Spinal cord (tissue), 10 donors: ENCODE measurements around the gene CALN1. TPM values are rescaled to one million over a fixed set of nuclear protein-coding genes. Genes with fewer than 3 reads are reported as not detected.
A peak's percentile ranks its signal among the peaks of the same experiment; 100 is the strongest.

ENCODE experiments used
- DNase-seq, 6 donors: peaks; one replicate each; pipeline versions ENCODE4 v3.0.0 to v3.0.0-alpha.2; 2013 to 2015; ENCODE audit warnings: low spot score in 6 of 6, low read depth in 4 of 6
- H3K27ac ChIP-seq: one replicate; pipeline ENCODE4 v1.5.1; 2013; ENCODE audit warnings: low read depth, low read length, control low read depth
- H3K27me3 ChIP-seq: one replicate; pipeline ENCODE4 v1.6.1; 2013; ENCODE audit warnings: low read length; ENCODE audit not compliant: control insufficient read depth, insufficient read depth
- H3K36me3 ChIP-seq: one replicate; pipeline ENCODE4 v1.6.1; 2013; ENCODE audit warnings: low read length; ENCODE audit not compliant: control insufficient read depth, insufficient read depth
- H3K4me1 ChIP-seq: one replicate; pipeline ENCODE4 v1.6.1; 2013; ENCODE audit warnings: low read length; ENCODE audit not compliant: control insufficient read depth, insufficient read depth
- H3K4me3 ChIP-seq: one replicate; pipeline ENCODE4 v1.5.1; 2013; ENCODE audit warnings: low read depth, low read length, control low read depth
- H3K9me3 ChIP-seq: one replicate; pipeline ENCODE4 v1.6.1; 2013; ENCODE audit warnings: low read length; ENCODE audit not compliant: control insufficient read depth, insufficient read depth
- WGBS: methylation state at CpG from one replicate; pipeline ENCODE4 v1.1.5; 2013; ENCODE audit warnings: missing lambda C conversion rate; ENCODE audit not compliant: insufficient coverage; 5-methylcytosine and 5-hydroxymethylcytosine counted together
- polyA plus RNA-seq, 2 donors: library from polyadenylated mRNA; unstranded; fragments of 120-200 nt; gene quantifications; one replicate each; pipeline ENCODE4 v1.2.1, GENCODE V29; 2013; ENCODE audit not compliant: insufficient read length in 2 of 2
- total RNA-seq, 2 donors: library from RNA; depleted of rRNA in 1 of 2; stranded (reverse); fragments of 120-200 nt in 1 of 2; fragments of >200 nt in 1 of 2; gene quantifications; one replicate each; pipeline versions ENCODE4 v1.2.3 to v1.2.4, GENCODE V29; 2013 to 2014
- donor health status: healthy.

The CALN1 gene
- total and polyA plus RNA-seq, 4 donors: 14.7 to 30.0 (median 22.1) TPM

DNA sequence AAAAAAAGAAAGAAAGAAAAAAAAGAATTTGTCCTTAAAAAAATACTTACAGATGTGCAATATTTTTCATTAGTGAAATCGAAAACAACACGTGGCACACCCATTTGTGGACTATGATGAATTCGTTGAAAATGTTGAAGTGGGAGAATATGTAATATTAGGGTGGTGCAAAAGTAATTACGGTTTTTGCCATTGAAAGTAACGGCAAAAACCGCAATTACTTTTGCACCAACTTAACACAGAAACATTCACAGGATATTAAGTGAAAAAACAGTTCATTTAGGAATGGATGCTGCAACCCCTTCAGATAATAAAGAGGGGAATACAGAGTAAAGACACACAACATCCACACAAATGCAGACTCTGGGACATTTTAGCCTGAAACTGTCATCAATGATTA lies 96.0 kb downstream of the CALN1 start:
- 100% methylated on average over 1 of the region's 6 CpGs for WGBS
- no peak for DNase-seq
- no peaks in the 10 kb centered on the region for H3K36me3 ChIP-seq
- H3K4me1 ChIP-seq: no peaks in the 10 kb centered on the region
- H3K27ac ChIP-seq: no peak overlapping the region
- no peaks in the 10 kb centered on the region for H3K27me3 ChIP-seq
- no peak overlapping the region for H3K4me3 ChIP-seq
- no peaks in the 10 kb centered on the region for H3K9me3 ChIP-seq

DNA sequence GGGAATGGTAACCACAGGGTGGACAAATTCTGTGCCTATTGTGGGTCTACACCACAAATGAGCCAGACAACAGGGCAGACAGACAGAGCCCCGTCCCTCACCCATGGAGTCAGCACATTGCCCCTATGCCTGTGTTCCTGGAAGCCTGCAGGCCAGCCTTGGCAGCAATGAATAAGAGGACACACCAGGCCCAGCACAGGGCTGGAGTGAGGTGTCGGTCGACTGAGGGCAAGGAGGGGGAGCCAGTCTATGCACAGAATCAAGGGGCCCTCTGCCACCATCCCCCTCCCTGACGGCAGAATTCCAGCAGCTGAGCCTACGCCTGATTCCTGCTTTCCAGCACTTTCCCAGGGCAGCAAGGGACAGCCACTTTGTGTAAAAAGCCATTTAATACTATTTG lies 98.2 kb downstream of the CALN1 start:
- H3K27ac ChIP-seq: no peak overlapping the region
- WGBS: no CpG with 5 or more reads among the region's 5 CpGs
- no peaks in the 10 kb centered on the region for H3K27me3 ChIP-seq
- no peaks in the 10 kb centered on the region for H3K36me3 ChIP-seq
- H3K9me3 ChIP-seq: no peaks in the 10 kb centered on the region
- peak in 1 of 6 donors; percentile 21 for DNase-seq
- H3K4me3 ChIP-seq: no peak overlapping the region
- H3K4me1 ChIP-seq: peaks cover 5% of the 10 kb centered on the region

DNA sequence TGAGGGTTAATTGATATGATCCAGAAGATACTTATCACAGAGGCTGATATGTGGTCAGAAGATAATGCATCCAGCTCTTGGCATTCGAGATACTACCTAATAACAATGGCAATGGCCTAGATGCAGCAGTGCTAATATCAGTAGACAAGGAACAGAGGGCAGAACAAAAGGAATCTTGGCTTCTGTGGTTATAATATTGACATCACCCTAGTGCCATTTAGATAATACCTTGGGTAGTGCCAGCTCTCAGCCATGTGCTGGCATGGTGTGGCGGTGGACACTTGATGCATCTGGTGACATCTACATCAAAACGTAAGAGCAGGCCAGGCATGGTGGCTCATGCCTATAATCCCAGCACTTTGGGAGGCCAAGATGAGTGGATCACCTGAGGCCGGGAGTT lies 101.8 kb downstream of the CALN1 start:
- 100% methylated on average over 2 of the region's 4 CpGs for WGBS
- no peak for DNase-seq

DNA sequence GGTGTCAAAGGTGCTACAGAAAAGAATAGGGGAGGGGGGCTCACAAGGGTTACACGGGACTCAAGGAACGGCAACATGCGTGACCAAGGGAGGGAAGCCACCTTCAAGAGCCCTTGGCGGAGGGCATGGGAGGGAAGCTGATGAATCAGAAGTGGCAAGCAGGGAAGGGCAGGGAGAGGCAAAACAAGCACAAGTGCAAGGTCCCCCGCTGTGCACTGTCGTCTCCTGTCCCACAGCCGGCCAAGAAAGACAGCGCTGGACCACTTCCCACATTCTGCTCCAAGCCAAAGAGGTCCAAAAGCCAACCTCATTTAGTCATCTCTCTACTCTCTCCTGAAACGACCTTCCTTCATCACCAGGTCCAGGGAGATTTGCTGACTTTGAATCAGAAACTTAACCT lies 102.7 kb downstream of the CALN1 start:
- no peak for DNase-seq
- Histone ChIP-seq H3K36me3 (no peaks in the 10 kb centered on the region), H3K27me3 (no peaks in the 10 kb centered on the region), H3K4me3 (no peak overlapping the region), H3K9me3 (no peaks in the 10 kb centered on the region), H3K27ac (no peak overlapping the region), H3K4me1 (peaks cover 9% of the 10 kb centered on the region)
- 83% methylated on average over 9 of the region's 9 CpGs for WGBS

More for the DNA sequence above, 101.8 kb downstream of the CALN1 start:
- Histone ChIP-seq H3K4me1 (peaks cover 9% of the 10 kb centered on the region), H3K36me3 (no peaks in the 10 kb centered on the region), H3K27me3 (no peaks in the 10 kb centered on the region), H3K9me3 (no peaks in the 10 kb centered on the region), H3K27ac (no peak overlapping the region), H3K4me3 (no peak overlapping the region)

DNA sequence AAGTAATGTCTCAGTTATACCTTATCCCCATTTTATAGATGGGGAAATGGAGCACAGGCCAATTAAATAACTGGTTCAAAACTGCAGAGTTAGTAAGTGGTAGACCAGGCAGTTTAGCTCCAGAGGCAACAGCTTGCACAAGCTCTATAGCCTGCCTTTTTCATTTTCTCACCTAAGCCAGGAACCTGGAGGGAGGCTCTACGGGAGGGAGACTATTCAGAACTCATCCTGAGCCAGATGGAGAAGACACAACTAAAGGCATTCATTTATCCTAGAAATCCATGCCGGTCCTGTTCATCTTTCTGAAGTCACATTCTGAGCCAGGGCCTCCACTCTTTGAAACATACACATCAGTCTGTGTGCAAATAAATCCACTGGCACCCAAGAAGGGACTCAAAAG lies 103.2 kb downstream of the CALN1 start:
- no peaks in the 10 kb centered on the region for H3K9me3 ChIP-seq
- no peak overlapping the region for H3K27ac ChIP-seq
- WGBS: 77% methylated on average over 2 of the region's 2 CpGs

DNA sequence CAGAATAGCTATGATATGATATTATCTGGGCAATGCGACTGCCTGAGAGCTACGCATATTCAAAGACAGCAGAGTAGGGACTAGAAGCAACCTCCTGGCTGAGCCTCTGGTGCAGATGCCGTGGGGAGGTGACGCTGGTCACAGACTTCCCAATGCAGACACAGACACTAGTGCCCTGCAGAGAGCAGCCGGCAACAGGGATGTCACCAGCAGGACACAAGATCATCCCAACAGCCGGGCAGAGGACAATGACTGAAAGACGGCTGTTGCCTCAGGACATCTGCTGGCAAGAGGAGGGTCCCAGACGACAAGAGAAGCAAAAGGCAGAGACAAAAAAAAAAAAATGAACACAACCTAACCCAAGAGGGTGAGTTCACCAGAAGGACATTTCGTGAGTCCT lies 104.6 kb downstream of the CALN1 start:
- Histone ChIP-seq H3K27me3 (no peaks in the 10 kb centered on the region), H3K27ac (no peak overlapping the region), H3K4me3 (no peak overlapping the region), H3K36me3 (no peaks in the 10 kb centered on the region), H3K9me3 (no peaks in the 10 kb centered on the region), H3K4me1 (peaks cover 9% of the 10 kb centered on the region)
- DNase-seq: no peak
- WGBS: 65% methylated on average over 8 of the region's 9 CpGs

More for the DNA sequence above, 103.2 kb downstream of the CALN1 start:
- Histone ChIP-seq H3K36me3 (no peaks in the 10 kb centered on the region), H3K4me1 (peaks cover 9% of the 10 kb centered on the region), H3K4me3 (no peak overlapping the region), H3K27me3 (no peaks in the 10 kb centered on the region)
- DNase-seq: no peak

DNA sequence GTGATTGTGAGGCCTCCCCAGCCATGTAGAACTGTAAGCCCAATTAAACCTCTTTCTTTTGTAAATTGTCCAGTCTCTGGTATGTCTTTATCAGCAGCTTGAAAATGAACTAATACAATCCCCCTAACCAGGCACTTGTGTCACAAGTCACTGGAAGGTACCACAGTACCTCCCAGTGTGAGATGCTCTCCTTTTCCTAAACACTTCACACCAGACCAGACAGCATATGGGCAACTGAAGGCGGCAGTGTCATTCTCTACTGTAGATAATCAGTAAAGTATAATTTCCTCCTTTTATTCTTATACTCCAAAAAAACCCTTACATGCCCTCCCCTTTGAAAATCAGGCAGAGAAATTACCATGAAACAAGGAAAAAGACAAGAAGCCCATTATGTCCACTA lies 113.2 kb downstream of the CALN1 start:
- Histone ChIP-seq H3K36me3 (no peaks in the 10 kb centered on the region), H3K27me3 (no peaks in the 10 kb centered on the region), H3K4me1 (no peaks in the 10 kb centered on the region), H3K4me3 (no peak overlapping the region), H3K9me3 (no peaks in the 10 kb centered on the region), H3K27ac (no peak overlapping the region)
- WGBS: no CpG with 5 or more reads among the region's 1 CpG
- DNase-seq: no peak

DNA sequence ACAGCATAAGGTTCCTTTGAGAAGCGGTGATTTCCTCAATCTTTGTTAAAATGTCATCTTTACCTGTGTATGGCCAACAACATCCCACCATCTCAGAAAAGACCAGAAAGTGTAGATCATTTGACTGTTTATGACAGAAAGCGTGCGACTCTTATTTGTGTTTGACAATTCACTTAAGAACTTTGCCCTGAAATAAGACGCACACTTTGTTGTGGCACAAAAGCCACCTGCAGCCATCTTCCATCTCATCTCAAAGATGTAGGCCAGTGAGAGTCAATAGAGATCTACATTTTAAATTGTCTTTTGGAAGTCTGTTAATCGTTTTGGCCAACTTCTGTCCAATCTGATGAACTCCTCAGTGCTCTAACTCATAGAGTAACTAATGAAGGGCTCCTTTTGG lies 114.0 kb downstream of the CALN1 start:
- 100% methylated on average over 1 of the region's 5 CpGs for WGBS
- DNase-seq: no peak
- H3K27ac ChIP-seq: no peak overlapping the region
- no peak overlapping the region for H3K4me3 ChIP-seq
- no peaks in the 10 kb centered on the region for H3K27me3 ChIP-seq
- H3K4me1 ChIP-seq: no peaks in the 10 kb centered on the region
- H3K9me3 ChIP-seq: no peaks in the 10 kb centered on the region
- H3K36me3 ChIP-seq: no peaks in the 10 kb centered on the region

DNA sequence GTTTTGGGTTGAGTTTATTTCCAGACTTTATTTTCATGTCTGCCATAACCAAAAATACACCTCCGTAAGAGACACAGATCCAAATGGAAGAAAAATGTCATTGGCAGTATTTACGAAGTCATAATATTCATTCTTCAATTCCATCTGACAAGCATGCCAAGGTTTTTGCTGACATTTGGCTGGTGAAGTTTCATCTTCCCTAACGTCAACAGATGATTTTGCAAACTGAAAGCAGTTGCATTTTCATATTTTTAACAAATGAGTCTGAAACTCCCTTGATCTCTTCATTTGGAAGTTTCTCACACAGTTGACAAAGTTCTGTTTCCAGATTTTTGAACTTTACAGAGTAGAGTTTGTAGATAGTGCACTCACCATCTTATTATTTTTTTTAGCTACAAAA lies 114.5 kb downstream of the CALN1 start:
- peak in 1 of 6 donors; percentile 77 for DNase-seq
- Histone ChIP-seq H3K4me1 (no peaks in the 10 kb centered on the region), H3K9me3 (no peaks in the 10 kb centered on the region), H3K27ac (no peak overlapping the region), H3K27me3 (no peaks in the 10 kb centered on the region), H3K4me3 (no peak overlapping the region), H3K36me3 (no peaks in the 10 kb centered on the region)
- no CpG with 5 or more reads among the region's 3 CpGs for WGBS

DNA sequence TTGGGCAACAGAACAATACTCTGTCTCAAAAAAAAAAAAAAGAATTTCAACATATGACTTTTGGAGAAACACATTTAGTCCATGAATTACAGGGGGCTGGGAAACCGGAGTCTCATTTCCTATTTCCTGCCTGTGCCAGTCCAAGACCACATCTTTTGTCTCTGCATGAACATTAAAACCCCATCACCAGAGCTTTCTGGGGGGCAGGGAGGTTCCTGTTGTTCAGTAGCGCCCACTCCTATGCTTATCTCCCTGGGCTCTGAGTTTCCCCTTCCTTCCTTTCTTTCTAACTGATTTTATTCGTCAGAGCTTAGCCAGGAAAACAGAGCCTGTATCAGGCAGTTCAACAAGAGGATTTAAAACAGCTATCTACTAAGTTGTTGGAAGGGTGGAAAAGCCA lies 119.3 kb downstream of the CALN1 start:
- Histone ChIP-seq H3K27me3 (no peaks in the 10 kb centered on the region), H3K36me3 (no peaks in the 10 kb centered on the region), H3K9me3 (no peaks in the 10 kb centered on the region), H3K27ac (no peak overlapping the region), H3K4me3 (no peak overlapping the region), H3K4me1 (no peaks in the 10 kb centered on the region)
- WGBS: 100% methylated on average over 1 of the region's 3 CpGs
- no peak for DNase-seq
